ENCODE data around the gene NAALADL2. TPM values are rescaled to one million over a fixed set of nuclear protein-coding genes. Genes with fewer than 3 reads are reported as not detected.

The NAALADL2 gene
- total RNA-seq, 4 donors from 2014 or later = 3.8 to 20.3 (median 8.6) TPM

DNA sequence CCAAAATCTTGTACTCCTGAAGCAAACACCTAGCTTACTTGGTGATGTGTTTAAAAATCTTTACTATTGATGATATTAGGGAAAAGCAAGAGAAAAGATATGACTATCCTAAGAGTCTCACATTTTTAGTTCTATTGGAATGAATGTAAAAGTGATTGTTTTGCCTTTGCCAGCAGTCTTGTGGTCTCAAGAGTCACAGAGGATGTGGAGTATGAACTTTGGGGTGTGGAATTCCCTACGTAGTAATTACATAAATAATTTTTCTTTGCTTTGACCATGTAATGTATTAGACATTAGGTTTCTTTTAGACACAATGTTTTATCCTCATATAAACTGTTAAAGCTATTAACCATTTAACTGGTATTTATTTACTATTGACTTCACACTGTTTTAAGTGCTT lies 387.6 kb downstream of the NAALADL2 start:
- Histone ChIP-seq H3K27me3 (no peaks in the 10 kb centered on the region), H3K36me3 (no peaks in the 10 kb centered on the region), H3K4me3 (no peak overlapping the region), H3K4me1 (no peaks in the 10 kb centered on the region), H3K27ac (replicated peaks in 1 of 4) (no peak overlapping the region), H3K9me3 (no peaks in the 10 kb centered on the region)
- intact Hi-C loops (cut with DNase I) = no loop called here
- WGBS = 61% methylated on average over 1 of the region's 1 CpG
- no peak for TF ChIP-seq EP300 (IDR thresholded peaks at IDR 0.05)
- TF ChIP-seq POLR2AphosphoS5 (IDR thresholded peaks at IDR 0.05) = no peak
- no peak for TF ChIP-seq POLR2A (IDR thresholded peaks at IDR 0.05; ENCODE audit: low read depth)
- no peak for TF ChIP-seq CTCF (IDR thresholded peaks at IDR 0.05)
- DNase-seq (ENCODE audit: extremely low spot score) = no peak

DNA sequence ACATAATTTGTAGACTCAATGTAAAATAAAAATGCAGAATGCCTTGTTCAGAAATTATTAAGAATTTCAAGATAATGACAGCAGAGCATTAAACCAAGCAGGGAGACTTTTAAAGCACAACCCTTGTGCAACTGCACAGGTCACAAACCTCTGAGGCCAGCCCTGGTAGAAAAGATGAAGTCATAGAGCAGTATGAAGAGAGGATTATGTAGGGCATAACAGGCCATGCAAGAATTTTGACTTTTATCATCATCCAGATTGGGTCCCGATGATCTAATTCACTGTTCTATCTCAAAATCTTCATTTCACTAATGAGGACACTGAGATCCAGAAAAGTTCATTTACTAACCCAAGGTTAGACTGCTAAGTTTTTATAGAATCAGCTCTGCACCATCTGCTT lies 388.5 kb downstream of the NAALADL2 start:
- Histone ChIP-seq H3K27ac (replicated peaks in 1 of 4) (no peak overlapping the region), H3K4me1 (no peaks in the 10 kb centered on the region), H3K27me3 (no peaks in the 10 kb centered on the region), H3K4me3 (no peak overlapping the region), H3K36me3 (no peaks in the 10 kb centered on the region), H3K9me3 (no peaks in the 10 kb centered on the region)
- no peak for TF ChIP-seq POLR2A (IDR thresholded peaks at IDR 0.05; ENCODE audit: low read depth)
- no peak for TF ChIP-seq CTCF (IDR thresholded peaks at IDR 0.05)
- TF ChIP-seq POLR2AphosphoS5 (IDR thresholded peaks at IDR 0.05) = no peak
- TF ChIP-seq EP300 (IDR thresholded peaks at IDR 0.05) = no peak
- no peak for DNase-seq (ENCODE audit: extremely low spot score)
- 93% methylated on average over 1 of the region's 1 CpG for WGBS
- intact Hi-C loops (cut with DNase I) = no loop called here

DNA sequence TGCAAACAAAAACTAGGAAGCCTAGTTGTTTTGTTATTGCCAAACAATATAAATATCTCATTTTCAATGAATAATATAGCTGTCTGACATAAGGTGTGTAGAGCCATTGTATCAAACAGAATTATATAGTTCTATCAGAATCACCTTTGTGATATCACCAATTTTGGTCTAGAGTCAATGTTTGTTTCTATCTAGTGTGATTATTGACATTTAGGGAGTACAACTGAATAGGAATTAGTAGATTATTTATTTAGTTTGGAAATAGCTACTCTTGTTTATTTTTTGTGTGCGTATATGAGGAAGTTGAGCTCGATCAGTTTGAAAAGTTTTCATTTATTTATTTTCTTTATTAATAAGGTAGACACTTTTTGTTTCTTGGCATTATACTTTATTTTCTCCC lies 389.7 kb downstream of the NAALADL2 start:
- 93% methylated on average over 2 of the region's 2 CpGs for WGBS
- no peaks in the 10 kb centered on the region for H3K27me3 ChIP-seq
- DNase-seq (ENCODE audit: extremely low spot score) = no peak
- no peak for TF ChIP-seq POLR2A (IDR thresholded peaks at IDR 0.05; ENCODE audit: low read depth)
- TF ChIP-seq POLR2AphosphoS5 (IDR thresholded peaks at IDR 0.05) = no peak
- TF ChIP-seq EP300 (IDR thresholded peaks at IDR 0.05) = no peak
- TF ChIP-seq CTCF (IDR thresholded peaks at IDR 0.05) = no peak
- no peaks in the 10 kb centered on the region for H3K36me3 ChIP-seq
- no peaks in the 10 kb centered on the region for H3K9me3 ChIP-seq
- H3K27ac ChIP-seq (replicated peaks in 1 of 4) = no peak overlapping the region
- intact Hi-C loops (cut with DNase I) = no loop called here
- H3K4me1 ChIP-seq = no peaks in the 10 kb centered on the region
- H3K4me3 ChIP-seq = no peak overlapping the region

DNA sequence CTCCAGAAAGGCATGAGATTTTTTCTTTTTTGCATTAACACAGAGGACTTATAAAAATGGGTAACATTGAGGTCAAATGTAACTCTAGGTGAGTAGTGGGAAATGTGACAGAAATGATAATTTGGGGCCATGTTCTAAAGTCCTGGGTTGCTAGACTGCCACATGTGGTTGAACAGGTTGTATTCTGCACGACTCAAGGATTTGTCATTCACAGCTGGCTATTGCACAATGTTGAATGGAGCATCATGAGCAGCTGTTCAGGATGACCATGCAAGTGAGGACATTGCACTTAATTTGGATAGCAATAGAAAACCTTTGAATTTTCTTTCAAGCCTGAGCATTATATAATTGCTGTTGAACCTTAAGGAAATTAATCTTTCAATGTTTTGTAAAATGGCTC lies 396.6 kb downstream of the NAALADL2 start:
- Histone ChIP-seq H3K27me3 (no peaks in the 10 kb centered on the region), H3K4me3 (no peak overlapping the region), H3K9me3 (no peaks in the 10 kb centered on the region), H3K27ac (replicated peaks in 1 of 4) (no peak overlapping the region), H3K4me1 (no peaks in the 10 kb centered on the region), H3K36me3 (no peaks in the 10 kb centered on the region)
- no peak for DNase-seq (ENCODE audit: extremely low spot score)
- 58% methylated on average over 1 of the region's 1 CpG for WGBS
- TF ChIP-seq POLR2A (IDR thresholded peaks at IDR 0.05; ENCODE audit: low read depth) = no peak
- TF ChIP-seq CTCF (IDR thresholded peaks at IDR 0.05) = no peak
- TF ChIP-seq EP300 (IDR thresholded peaks at IDR 0.05) = no peak
- TF ChIP-seq POLR2AphosphoS5 (IDR thresholded peaks at IDR 0.05) = no peak
- intact Hi-C loops (cut with DNase I) = no loop called here

DNA sequence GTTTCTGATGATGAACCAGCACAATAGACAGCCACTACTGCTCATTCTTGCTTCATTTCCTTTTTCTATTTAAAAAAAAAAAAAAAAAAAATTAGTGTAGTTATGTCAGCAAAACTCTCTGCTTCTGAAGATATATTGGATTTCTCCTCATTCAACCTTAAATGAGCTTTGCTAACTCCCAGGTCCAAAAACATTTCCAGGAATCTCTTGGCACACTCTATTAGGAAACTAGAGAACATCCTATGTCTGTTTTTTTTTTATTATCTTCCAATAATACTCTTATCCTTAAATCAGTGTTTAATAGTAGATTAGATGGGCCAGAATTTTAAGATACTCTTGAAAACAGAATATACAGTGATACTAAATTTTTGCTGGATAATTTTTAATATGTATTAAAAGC lies 398.0 kb downstream of the NAALADL2 start:
- Histone ChIP-seq H3K27me3 (no peaks in the 10 kb centered on the region), H3K4me3 (no peak overlapping the region), H3K27ac (replicated peaks in 1 of 4) (no peak overlapping the region), H3K9me3 (no peaks in the 10 kb centered on the region), H3K4me1 (no peaks in the 10 kb centered on the region), H3K36me3 (no peaks in the 10 kb centered on the region)
- TF ChIP-seq EP300 (IDR thresholded peaks at IDR 0.05) (no peak), CTCF (IDR thresholded peaks at IDR 0.05) (no peak), POLR2AphosphoS5 (IDR thresholded peaks at IDR 0.05) (no peak), POLR2A (IDR thresholded peaks at IDR 0.05; ENCODE audit: low read depth) (no peak)
- intact Hi-C loops (cut with DNase I) = no loop called here
- DNase-seq (ENCODE audit: extremely low spot score) = no peak
